GM19025 (cell line): ENCODE results near the gene OSTN.

Source experiments
- ATAC-seq: cut with Tn5 transposase; IDR thresholded peaks from one replicate; pipeline ENCODE4 v1.9.1; 2021; ENCODE audit warnings: mild to moderate bottlenecking, low read depth, moderate library complexity; ENCODE audit not compliant: unreplicated experiment

OSTN gene

DNA sequence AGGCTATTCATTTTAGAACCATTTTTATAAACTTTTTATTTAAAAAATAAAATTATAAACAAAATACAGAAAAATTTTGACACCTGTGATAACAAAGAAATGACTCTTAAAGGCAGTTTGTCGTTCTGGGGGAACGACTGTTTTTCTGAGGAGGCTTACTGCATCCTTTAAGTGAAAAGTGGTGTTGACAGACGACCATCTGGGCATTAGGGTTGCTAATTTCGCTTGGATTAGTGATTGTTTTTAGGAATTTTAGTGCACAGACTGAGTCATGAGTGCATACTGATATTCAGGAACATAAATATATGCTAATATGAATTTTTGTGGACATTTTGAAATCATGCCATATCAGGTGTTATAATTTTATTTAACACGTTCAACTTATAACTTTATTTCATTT is 28.5 kb downstream of the OSTN start:
- no peak for ATAC-seq

DNA sequence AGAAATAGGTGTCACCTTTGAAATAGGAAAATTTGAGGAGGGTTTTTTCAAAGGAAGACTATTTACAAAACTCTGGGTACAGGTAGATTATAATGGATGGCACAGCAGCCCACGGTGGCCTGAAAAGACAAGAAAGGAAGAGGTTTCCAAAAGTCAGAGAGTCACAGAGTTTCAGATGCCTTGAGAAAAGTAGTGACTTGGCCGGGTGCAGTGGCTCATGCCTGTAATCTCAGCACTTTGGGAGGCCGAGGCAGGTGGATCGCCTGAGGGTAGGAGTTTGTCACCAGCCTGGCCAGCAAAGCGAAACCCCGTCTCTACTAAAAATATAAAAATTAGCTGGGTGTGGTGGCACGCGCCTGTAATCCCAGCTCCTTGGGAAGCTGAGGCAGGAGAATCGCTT is 35.2 kb downstream of the OSTN start:
- ATAC-seq, result no peak

DNA sequence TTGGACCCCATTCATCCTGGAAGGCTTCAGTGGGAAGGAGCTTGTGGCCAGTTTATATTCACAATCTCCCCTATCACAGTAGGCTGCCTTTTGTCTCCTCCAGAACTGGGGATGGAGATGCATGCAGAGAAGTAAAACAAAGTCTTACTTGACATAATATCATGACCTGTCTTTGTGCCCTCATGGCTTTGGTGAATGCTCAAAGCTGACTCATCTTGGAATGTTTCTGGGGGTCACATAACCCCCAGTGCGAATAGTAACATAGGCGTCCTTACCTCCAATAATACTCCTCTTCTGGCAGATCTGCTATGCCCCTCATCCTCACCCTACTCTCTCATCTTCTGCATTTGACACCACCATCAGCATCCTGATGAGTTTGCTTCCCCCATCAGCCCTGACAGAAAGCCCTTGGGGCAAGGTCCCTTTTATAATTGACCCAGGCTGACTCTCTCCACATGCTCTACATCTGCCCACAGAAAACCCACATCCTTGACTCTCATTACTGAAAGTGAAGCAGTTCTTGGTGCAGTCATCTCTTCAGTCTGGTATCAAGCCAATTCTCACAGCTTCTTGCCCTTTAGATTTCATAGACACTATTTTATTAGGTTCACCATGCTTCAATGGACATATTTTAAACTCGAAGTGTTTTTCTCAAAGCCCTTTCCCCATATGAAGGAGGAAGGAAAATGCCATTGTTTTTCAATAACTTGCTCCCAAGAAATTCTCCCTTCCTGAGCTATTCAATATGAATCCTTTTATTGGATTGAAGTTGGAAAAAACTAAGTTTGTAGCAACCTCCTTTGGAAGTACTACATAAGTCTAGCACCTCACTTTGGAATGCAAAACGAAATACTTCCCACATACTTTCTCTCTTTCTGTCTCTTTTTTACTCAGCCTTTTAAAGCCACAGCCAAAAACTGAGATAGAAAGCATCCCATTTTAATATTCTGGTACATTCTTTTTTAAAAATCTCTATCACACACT is 36.6 kb downstream of the OSTN start:
- ATAC-seq, result peak; percentile 99

DNA sequence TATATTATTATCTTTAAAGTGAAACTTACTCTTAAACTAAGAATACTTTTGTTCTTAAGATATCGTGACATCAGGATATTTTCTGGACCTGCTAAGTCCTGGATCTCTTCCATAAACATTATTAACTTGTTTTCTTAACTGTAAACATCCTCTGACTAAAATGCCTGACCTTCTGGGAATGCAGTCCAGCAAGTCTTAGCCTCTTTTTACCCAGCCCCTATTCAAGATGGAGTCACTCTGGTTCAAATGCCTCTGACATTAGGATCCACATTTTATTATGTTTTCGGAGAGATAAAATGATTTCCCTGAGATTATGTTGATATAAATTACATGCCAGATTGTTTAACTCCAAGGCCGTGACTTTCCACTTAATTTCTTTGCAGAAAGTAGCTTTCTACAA is 37.6 kb downstream of the OSTN start:
- no peak for ATAC-seq

DNA sequence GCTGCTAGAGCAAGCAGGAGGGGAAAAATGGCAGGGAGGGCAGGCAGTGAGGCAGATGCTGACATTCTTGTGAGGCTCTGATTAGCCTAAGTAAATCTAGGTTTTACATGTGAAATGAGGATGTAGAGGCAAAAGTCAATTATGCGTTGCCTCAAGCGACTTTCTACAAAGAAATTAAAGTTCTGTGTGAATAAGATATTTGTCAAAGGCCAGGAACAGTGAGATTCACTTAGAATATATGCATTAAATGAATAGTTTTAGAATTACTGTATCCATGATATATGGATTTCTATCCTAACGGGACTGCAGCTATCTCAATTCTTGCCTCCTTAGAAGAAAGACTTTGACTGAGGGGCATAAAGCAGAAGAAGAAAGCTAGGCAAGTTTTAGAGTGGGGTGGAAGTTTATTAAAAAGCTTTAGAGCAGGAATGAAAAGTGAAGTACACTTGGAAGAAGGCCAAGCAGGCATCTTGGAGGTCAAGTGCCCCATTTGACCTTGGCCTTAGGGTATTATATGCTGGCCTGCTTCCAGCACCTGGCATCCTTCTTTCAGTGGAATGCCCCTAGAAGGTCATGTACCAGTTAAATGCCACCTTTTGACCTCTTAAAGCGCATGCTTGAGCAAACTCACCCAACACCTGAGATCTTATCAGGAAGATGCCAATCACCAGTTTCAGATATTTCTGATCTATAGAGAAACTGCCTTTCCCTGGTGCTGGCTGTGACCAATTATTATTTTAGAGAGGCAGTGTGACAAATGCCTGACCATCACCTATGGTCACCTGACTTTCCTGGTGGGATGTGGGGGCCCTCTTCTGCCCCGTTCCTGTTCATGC is 38.2 kb downstream of the OSTN start:
- ATAC-seq, result no peak

DNA sequence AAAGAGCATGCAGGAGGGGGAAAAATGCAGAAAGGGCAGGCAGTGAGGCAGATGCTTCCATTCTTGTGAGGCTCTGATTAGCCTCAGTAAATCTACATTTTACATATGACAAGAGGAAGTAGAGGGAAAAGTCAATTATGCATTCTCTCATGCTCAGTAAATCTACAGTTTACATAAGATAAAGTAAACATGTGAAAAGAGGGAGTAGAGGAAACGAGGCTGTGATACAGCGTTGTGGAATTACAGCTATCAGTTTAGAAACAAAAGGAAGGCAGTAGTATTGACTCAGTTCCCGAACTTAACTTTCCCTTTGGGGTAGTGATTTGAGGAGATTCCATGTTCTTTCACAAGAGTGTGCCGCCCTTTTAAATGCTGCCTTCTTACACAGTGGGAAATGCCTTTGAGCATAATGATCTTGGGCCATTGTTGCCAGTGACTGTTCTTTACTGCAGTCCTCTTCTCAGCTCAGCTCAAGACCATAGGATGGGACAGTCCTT is 39.3 kb downstream of the OSTN start:
- ATAC-seq, result no peak

DNA sequence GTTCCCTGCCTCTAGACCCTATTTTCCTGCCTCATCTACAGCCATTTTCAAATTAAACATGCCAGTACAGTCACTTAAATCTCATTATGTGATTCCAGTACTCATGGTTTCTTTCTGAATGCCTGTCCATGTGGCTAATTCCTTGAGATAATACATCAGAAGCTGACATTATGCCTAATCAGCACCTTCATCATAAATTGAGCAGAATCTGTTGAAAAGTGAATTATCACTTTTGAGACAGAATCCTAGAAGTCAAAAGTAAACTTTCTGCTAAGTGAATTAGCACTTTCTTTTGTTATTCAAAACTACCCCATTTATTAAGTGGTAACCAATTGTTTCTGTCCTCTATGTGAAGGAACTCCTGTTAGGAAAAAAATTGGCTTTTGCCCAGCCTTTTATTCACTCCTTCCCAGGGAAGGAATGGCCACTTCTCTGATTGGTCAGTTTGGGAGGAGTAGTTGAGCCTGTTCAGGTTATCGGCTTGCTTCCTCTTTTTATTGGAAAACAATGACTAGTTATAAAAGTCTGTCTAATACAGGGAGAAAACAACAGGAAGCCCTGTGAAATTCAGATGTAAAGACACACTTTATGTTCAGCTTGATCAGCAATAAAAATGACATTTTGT is 40.5 kb downstream of the OSTN start:
- no peak for ATAC-seq

DNA sequence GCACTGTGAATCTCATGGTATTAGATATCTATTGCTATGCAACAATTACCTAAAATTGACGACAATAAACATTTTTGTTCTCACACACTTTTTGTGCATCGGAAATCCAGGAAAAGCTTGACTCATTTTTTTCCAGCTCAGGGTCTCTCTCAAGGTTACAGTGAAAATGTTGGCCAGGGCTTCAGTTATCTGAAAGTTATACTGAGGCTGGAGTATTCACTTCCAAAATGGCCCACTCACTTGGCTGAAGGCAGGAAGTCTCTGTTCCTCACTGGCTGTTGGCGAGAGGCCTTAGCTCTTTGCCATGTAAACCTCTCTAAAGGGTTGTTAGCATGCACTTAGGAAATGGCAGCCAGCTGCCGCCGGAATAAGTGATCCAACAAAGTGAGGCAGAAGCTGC is 41.4 kb downstream of the OSTN start:
- no peak for ATAC-seq

DNA sequence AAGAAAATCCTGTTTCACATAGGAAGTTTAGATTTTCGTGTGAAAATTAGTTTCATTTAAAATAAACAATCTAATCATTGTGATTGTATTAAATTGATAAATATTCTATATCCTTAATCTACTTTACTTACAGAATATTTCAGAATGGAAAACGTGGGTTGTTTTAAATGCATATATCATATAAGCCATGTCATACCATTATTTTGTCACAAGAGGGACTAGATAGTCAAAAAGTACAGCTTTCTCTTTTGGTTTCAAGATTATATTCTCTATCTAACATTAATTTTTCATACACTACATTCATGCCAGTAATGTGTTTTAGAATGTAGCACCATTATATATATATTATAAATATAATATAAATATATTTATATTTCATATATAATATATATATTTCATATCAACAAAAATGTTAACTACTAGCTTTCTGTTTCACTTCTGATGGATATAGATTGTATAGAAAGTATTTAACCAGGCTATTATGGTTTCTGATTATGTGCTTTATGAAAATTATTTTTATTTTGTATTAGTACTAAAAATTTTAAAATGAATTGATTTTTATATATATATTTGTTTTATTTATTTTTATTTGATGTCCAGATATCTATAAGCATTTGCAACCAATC is 45.3 kb downstream of the OSTN start:
- no peak for ATAC-seq

DNA sequence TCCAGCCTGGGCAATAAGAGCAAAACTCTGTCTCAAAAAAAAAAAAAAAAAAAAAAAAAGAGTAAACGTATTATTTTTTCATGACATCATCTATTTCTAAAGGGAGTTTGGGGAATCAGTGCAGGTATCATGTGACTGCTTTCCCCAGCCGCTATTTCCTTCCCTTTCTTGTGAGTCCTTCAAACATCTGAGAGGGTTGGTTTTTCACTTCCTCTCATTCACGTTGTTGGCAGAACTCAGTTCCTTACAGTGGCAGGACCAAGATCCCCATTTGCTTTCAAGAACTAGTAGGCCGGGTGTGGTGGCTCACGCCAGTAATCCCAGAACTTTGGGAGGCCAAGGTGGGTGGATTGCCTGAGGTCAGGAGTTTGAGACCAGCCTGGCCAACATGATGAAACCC is 47.0 kb downstream of the OSTN start:
- peak; percentile 71 for ATAC-seq

DNA sequence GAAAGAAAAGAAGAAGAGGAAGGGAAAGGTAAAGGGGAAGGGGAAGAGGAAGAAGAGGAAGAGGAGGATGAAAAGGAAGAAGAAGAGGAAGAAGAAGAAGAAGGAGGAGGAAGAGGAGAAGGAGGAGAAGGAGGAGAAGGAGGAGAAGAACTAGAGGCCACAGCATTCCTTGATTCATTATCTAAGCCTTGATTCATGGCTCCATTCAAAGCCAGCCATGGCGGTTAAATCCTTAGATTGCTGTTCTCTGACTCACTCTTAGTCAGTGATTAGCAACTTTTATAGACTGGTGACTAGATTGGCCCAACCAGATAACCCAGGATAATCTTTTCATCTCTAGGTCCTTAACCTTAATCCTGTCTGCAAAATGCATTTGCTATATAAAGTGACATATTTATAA is 47.6 kb downstream of the OSTN start:
- ATAC-seq, result no peak

DNA sequence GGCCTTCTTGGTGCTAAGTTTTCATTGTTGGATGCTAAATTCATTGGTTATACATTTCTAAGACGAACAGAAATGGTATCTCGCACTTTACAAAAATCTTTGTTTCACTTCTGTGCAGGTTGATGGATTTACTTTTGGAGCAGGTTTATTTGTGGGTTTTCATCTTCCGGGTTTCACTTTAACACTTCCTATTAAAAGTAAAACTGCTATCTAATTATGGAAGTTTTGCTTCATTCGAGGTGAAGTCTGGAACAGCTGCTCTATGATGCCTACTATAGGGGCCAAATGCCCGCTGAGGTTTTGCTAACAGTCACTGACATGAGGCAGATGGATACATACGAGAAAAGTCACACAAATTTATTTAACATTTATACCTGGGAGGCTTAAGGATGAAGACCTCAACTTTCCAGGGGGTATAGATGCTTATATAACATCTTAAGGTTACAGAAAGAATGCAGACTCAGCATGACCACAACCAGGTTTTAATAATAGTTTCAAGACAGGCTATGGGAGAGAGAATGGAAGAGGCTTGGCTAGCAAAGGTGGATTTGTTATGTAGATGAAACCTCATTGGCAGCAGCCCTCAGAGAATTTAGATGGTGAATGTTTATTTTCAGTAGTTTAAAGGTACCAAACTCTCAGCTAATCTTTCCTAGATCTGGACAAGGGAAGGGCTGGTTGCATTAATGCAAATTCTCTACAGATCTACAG is 54.2 kb downstream of the OSTN start:
- no peak for ATAC-seq

DNA sequence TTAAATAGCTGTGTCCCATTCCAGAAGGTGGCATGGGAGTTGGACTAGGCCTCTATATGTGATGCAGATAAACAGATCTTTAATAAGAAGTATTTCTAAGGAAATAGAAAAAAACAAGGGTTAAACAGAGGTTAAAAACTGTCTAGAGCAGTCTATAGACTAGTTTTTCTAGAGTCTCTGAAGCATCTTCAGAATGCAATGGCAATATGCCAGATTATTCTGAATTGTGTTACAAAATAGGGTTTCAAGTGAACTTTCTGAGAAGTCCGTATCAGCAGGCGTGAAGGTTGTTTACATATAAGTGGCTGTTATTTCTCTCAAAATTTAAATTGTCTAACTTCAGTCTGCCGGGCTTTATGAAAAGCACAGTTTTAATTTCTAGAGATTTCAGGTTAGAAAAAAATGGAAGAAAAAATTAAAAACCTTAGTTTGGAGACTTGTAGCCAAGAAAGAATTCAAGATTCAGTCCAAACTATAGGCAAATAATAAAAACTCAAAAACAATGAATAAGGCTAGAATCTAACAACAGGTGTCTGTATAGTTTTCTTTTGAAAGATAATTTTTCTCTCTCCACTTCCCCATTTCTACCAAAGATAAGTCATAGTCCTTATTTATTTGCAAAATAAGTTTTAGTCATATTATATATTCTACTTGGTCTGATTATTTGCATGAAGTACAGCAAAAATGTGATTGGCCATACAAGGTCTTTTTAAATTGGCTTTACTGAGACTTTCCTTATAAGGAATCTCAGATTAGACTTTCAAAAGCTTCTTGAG is 55.2 kb downstream of the OSTN start:
- no peak for ATAC-seq

DNA sequence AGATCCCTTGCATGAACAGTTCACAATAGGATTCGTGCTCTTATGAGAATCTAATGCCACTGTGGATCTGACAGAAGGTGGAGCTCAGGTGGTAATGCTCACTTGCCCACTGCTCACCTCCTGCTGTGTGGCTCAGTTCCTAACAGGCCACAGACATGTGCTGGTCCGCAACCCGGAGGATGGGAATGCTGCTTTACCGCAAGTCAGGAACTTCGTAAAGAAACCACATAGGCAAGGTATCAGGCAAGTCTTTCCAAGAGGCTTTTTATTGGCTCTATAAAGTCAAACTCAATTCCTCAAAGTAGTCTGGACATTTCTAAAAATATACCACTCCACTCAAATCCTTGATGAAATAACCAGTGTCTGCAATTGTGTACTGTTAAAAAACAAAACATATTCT is 56.1 kb downstream of the OSTN start:
- no peak for ATAC-seq

DNA sequence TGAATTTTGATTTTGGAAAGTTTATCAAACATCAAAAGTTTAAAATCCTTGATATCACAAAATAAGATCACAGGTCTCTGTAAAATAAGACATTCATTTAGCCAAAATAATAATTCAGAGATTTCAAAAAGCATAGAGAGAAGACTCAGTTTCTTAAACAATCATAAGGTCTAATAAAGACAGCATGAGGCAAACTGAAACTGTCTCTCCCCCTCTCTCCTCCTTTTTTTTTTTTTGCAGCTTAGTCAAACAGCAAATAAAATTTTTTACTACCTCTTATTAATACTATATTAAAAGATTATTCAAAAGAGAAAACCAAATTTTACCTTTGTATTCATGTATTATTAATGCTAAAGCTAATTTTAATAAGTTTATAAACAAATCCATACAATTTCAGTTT is 57.4 kb downstream of the OSTN start:
- ATAC-seq, result no peak

DNA sequence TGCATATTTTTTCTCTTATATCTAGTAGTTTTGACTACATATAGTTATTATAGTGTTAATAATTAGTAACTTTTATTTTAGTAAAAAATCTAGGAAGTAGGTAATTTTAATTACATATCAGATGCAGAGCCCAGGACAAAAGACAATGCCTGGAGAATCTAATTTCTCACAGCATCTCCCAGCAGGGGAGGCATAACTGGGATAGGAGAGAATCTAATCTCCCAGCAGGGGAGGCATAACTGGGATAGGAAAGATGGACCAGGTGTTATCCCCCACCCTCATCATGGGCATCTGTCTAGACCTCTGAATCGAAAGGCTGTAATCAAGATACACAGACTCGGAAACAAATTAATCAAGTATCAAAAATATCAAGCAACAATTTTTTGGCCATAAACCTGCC is 58.2 kb downstream of the OSTN start:
- no peak for ATAC-seq

DNA sequence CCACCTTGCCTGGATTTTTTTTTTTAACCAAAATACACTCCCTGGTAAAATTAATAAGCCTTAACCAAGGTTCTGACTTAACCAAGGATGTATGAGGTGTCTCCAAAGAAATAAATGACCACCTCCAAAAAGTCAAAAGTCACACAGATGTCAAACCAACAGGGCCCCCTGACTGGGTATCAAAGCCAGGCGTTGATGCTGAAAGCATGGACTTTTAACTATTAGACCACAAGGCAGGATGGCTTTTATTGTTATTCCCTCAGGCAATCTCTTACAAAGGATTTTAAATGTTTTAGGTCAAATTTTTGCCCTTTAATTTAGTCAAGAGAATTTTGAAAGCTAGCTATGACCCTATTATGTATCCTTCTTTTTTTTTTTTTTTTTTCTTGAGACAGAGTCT is 60.4 kb downstream of the OSTN start:
- ATAC-seq, result no peak

DNA sequence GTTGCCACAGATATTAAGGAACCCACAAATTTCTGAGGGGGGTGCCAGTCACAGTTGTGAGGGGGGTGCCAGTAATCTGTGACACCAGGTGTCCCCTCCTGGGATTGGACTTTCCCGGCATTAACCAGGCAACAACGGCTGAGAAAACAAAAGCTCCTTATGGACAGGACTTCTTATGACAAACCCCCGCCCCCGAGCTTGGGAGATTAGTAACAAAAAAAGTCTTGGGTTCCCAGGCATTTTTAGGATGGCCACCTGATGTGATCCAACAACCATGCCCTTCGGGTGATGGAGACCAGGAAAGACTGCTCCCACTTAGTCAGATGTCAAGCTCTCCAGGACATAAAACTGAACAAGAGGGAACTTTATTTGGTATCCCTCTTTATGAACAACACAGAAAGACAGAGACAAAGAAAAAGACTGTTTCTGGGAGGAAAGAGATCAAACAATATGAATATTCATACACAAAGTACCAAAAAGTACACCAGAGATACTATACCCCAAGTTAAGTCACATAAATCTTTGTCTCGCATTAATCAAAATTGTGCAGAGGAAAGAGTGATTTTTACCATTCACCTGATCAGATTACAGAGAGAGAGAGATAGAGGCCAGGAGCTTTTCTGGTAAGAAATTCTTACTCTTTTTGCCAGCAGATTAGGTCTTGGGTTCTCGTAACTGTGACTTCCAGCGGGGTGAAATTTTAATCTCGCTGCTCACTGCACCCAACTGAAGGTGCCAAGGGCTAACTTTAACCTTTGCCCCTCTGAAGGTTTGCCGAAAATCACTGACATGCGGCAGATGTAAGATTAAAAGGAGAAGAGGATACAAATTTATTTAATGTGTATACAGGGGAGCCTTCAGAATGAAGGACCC is 61.6 kb downstream of the OSTN start:
- ATAC-seq, result no peak
